Hematopoietic multipotent progenitor cell treated with erythropoietin and hydrocortisone succinate and interleukin-3 and kit ligand, for 17 days (in vitro differentiated cells): ENCODE data around the gene CRAMP1.

Experiments used
- DNase-seq: peaks from one replicate; pipeline ENCODE4 v3.0.0-alpha.2; 2015; ENCODE audit warnings: low spot score

CRAMP1 gene

DNA sequence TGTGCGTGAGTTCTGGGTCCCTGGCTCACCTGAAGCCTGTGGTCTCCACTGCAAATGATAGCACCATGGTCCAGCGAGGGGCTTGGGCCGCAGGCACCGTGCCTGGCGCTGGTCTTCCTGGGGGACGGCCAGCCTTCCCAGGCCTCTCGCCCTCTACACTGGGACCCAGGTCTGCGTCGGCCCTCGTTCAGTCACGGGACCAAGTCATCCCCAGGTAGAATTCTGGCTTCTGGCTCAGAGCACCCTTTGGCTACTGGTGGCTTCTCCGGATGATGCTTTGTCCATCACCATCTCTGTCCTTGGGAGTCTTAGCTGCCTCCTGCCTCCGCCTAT, 20.4 kb downstream of the CRAMP1 start:
- DNase-seq: no peak

GRCh38 chr16:1633310-1633709, 21.1 kb downstream of the CRAMP1 start:
- no peak for DNase-seq

GRCh38 chr16:1634541-1634940, 22.4 kb downstream of the CRAMP1 start:
- DNase-seq: no peak

GRCh38 chr16:1635070-1635469, 22.9 kb downstream of the CRAMP1 start:
- no peak for DNase-seq

DNA sequence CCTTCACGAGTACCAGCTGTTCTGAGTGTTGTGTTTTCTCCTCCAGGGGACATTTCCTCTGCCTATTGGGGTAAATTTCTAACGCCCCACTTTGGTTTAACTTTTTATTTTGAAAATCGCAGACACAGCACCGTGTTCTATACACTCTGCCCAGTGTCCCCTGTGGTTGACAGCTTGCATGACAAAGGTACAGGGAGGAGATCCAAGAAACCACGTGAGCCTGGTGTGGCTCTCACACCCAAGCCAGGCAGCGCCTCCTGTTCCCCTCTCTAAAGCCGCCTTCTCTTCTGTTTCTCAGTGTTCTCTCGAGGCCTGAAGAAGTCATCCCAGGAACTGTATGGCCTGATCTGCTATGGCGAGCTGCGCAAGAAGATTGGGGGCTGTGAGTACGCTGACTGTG, 25.4 kb downstream of the CRAMP1 start:
- no peak for DNase-seq

GRCh38 chr16:1638757-1639156, 26.6 kb downstream of the CRAMP1 start:
- DNase-seq: no peak

- no peak for DNase-seq
Observed at GRCh38 chr16:1639282-1639681, 27.1 kb downstream of the CRAMP1 start.

DNA sequence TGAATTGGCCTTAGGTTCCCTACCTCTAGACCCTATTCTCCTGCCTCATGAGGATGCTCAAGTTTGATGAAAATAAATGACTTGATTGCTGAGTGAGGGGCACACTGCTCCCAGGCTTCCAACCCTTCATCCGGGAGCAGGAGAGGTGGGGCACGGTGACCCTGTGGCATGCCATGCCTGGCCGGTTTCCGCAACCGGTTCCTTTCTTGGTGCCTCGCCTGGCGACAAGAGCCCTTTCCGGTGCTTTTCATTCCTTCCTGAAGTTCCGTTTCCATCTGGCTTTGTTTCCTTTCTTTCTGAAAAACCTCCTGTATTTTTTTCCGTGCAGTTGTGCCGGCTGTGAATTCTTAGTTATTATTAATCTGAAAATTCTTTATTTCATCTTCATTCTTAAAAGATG, 27.7 kb downstream of the CRAMP1 start:
- no peak for DNase-seq

DNA sequence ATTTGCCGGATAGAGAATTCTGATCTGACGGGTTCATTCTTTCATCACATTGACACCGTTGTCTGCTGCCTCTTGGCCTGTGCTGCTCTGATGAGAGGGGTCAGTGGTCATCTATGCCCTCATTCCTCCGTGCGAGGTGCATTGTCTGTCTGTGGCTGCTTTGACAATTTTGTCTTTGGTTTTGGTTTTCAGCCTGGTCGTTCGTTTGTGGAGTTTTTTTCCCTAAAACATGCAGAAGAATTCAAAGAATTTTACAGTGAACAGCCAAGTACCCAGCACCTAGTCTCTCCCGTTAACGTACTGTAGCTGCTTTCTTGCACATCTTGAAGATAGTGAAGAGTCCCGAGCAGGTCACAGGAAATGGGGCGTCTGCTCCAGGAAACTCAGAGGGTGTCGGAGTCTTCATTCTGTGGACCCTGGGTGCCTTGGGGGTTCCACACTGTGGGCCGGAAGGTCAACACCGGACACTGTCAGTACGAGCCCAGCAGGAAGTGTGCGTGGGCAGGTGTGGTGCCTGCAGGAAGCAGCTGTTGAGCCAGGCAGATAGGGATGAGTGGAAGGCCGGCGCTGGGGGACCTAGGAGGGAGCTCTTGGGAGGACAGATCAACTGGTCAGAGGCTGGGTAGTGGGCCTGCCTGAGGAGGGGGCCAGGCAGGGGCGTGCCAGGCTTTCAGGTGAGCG, 28.2 kb downstream of the CRAMP1 start:
- no peak for DNase-seq

- DNase-seq: no peak
Observed at GRCh38 chr16:1641261-1641660, 29.1 kb downstream of the CRAMP1 start.

- no peak for DNase-seq
Observed at GRCh38 chr16:1642148-1642547, 30.0 kb downstream of the CRAMP1 start.

DNA sequence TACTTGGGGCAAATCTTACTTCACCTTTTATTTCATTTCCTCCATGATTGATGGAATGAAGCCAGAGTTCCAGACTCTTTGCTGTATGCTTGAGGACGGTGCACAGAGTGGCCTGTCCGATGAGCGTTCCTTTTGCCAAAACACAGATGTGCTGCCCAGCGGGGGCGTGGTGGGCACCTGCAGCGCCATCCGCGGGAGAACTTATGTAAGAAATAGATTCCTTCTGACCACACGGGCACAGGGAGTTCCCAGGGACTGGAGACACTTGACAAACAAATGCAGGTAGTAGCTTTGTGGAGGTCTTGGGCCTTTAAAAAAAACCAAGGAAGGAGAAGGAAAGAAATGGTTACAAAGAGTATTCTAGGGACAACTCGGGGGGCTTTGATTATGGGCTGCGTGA, 30.6 kb downstream of the CRAMP1 start:
- no peak for DNase-seq

GRCh38 chr16:1643521-1643920, 31.4 kb downstream of the CRAMP1 start:
- DNase-seq: no peak

GRCh38 chr16:1645914-1646525, 33.9 kb downstream of the CRAMP1 start:
- DNase-seq: peak; percentile 89

DNA sequence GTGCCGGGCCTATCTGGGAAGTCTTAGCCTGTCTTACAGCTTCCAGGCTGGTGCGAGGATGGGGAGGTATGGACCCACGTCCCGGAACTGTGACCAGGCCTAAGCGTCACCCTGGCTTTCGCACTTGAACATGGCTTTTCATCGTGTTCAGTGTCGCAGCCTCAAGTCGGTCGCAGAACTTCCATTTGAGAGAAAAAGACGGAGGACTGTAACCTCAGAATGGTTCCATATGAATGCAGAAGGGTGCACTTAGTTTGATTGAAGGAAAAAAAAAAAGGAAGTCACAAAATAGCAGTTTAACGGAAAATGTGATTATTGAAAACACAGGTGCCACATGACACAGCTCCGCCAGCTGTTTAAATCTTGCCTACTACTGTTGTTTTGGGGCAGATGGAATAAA, 35.7 kb downstream of the CRAMP1 start:
- DNase-seq: no peak

DNA sequence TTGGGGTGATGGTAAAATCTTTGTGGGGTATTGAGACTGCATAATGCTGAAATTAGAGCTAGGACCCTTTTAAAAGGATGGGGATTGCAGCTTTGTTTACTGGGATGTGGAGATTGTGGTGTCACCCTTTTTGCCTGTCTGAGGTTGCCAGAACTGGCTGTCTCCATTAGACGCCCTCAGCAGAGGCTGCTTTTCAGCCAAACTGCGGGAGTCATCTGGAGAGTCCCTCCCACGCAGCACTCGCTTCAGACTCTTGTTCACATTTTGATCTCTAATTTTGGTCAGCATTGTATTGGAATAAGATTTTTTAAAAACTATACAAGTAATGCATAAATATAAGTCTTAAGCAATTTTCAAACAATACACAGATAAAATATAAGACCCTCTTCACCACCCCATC, 38.0 kb downstream of the CRAMP1 start:
- no peak for DNase-seq

- DNase-seq: no peak
Observed at GRCh38 chr16:1651094-1651973, 39.2 kb downstream of the CRAMP1 start.

DNA sequence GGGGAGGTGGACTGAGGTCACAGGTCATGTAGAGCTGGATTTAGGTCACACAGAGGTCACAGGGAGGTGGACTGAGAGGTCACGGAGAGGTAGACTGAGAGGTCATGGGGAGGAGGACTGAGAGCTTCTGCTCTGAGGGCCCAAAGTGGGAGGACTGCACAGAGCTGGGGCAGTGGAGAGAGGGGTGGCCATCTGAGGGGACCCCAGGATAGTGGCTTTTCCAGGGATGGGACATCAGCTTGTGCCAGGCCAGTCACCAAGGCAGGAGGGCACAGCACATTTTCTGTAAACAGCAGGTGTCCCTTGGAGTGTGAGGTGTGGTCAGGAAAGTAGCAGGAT, 39.8 kb downstream of the CRAMP1 start:
- no peak for DNase-seq

- DNase-seq: no peak
Observed at GRCh38 chr16:1653023-1653422, 40.9 kb downstream of the CRAMP1 start.

DNA sequence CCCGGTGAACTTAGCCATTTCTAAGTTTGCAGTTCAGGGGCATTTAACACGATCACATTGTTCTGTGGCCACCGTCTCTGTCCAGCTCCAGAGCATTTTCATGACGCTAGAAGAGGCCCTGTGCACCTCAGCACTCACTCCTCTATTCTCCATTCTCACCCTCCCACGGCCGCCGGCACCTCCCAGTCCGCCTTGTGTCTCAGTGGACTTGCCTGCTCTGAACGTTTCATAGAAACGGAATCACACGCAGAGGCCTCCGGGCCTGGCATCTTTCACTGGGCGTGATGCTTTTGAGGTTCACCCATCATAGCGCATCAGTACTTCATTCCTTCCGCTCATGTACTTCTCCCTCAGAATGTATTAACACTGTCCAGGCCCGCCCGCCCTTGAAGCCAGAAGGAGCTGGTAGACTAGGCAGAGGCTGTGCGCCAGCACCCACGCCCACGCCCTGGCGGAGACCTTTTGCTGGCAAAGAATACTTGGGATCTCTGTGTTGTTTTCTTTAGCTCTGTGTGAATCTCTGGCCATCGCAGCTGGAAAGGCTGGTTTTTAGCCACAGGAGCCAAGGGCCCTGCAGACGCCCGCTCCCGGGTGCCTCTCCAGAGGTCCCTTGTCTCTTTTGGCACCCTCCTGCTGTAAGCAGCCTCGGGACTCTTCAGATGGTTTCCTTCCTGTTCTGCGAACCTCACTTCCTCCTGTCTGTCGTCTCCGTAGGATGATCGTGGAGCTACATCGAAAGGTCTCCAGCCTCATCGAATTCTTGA, 42.5 kb downstream of the CRAMP1 start:
- DNase-seq: no peak

DNA sequence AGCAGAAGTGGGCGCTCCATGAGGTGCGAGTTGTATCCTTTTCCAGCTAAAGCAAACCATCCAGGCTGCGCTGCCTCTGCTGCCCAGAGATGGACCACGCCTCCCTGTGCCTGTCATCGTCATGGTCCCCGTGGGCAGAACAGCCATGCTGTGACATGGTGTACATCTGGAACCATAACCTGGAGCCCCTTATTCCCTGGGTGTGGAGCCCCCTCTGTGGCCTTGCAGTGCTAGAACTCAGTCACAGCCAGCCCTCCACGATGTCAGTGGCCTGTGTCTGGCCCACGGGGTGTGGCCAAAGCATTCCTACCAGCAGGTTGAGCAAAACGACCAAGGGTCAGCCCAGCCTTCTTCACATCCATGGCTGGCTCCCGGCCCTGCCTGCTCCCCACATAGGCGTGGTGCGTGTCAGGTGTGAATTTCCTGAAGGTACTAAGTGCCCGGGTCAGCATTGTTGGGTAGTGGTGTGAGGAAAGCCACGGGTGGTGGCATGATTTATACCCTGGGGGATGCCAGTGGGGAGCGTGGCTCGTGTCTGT, 43.2 kb downstream of the CRAMP1 start:
- DNase-seq: no peak
